Peyer's patch (tissue), 4 donors: ENCODE results near the gene PLCL1. TPM values are rescaled to one million over a fixed set of nuclear protein-coding genes. Genes with fewer than 3 reads are reported as not detected.
A peak's percentile ranks its signal among the peaks of the same experiment; 100 is the strongest.

ENCODE experiments used
- DNase-seq, 3 donors: peaks; one replicate each; pipeline ENCODE4 v3.0.0-alpha.2; 2017 to 2019
- H3K27ac ChIP-seq, 4 donors: fragments of 200-600 bp; sonication (generic); one replicate each; pipeline ENCODE4 v1.5.1; 2016 to 2019
- H3K27me3 ChIP-seq, 2 donors: fragments of 200-600 bp; sonication (generic); one replicate each; pipeline ENCODE4 v1.5.1; 2019
- H3K36me3 ChIP-seq, 3 donors: fragments of 200-600 bp; sonication (generic); one replicate each; pipeline ENCODE4 v1.5.1; 2016 to 2019
- H3K4me1 ChIP-seq, 4 donors: fragments of 200-600 bp; sonication (generic); one replicate each; pipeline ENCODE4 v1.5.1; 2016 to 2019
- H3K4me3 ChIP-seq, 4 donors: fragments of 200-600 bp; sonication (generic); 1 replicate in 3 of 4; 2 replicates in 1 of 4; pipeline ENCODE4 v1.5.1; 2016 to 2019; ENCODE audit warnings: mild to moderate bottlenecking in 1 of 4
- H3K9me3 ChIP-seq, 4 donors: fragments of 200-600 bp; sonication (generic); one replicate each; pipeline ENCODE4 v1.5.1; 2016 to 2019; ENCODE audit warnings: mild to moderate bottlenecking in 1 of 4
- CTCF ChIP-seq, 6 experiments: fragments of 450-650 bp in 4 of 6; fragments of 200-600 bp in 2 of 6; sonication (generic) in 1 of 6; IDR thresholded peaks; one replicate each; pipeline ENCODE4 v1.5.1; 2017 to 2019; ENCODE audit warnings: antibody characterized with exemption in 6 of 6, mild to moderate bottlenecking in 3 of 6, moderate library complexity in 1 of 6
- POLR2A ChIP-seq, 2 donors: fragments of 450-650 bp; IDR thresholded peaks; one replicate each; pipeline ENCODE4 v1.5.1; 2017; ENCODE audit warnings: antibody characterized with exemption in 2 of 2, mild to moderate bottlenecking in 2 of 2, moderate library complexity in 2 of 2
- total RNA-seq, 4 donors: library from RNA; depleted of rRNA; stranded (reverse); fragments of >200 nt; gene quantifications; one replicate each; pipeline ENCODE4 v1.1.0, GENCODE V29; 2016

The PLCL1 gene
- total RNA-seq, 4 donors from 2014 or later, result 1.9 to 5.8 (median 2.8) TPM; not detected in 1

- TF ChIP-seq POLR2A (IDR thresholded peaks at IDR 0.05) (no peak), CTCF (IDR thresholded peaks at IDR 0.05) (no peak)
- Histone ChIP-seq H3K9me3 (no peaks in the 10 kb centered on the region), H3K4me3 (no peak overlapping the region), H3K27ac (no peak overlapping the region), H3K27me3 (no peaks in the 10 kb centered on the region), H3K36me3 (no peaks in the 10 kb centered on the region), H3K4me1 (no peaks in the 10 kb centered on the region)
- DNase-seq, result no peak
These were observed 9.1 kb upstream of the PLCL1 start for GRCh38 chr2:197795277-197795676.

- Histone ChIP-seq H3K27ac (no peak overlapping the region), H3K4me3 (no peak overlapping the region), H3K9me3 (no peaks in the 10 kb centered on the region), H3K36me3 (no peaks in the 10 kb centered on the region), H3K4me1 (no peaks in the 10 kb centered on the region), H3K27me3 (no peaks in the 10 kb centered on the region)
- TF ChIP-seq CTCF (IDR thresholded peaks at IDR 0.05), result no peak
- TF ChIP-seq POLR2A (IDR thresholded peaks at IDR 0.05), result no peak
- no peak for DNase-seq
These were observed 6.2 kb upstream of the PLCL1 start for GRCh38 chr2:197798187-197798586.

- no peak for TF ChIP-seq POLR2A (IDR thresholded peaks at IDR 0.05)
- TF ChIP-seq CTCF (IDR thresholded peaks at IDR 0.05), result no peak
- Histone ChIP-seq H3K27me3 (no peaks in the 10 kb centered on the region), H3K4me1 (peaks cover 0 to 5% (median under 1%) of the 10 kb centered on the region in 4 donors), H3K4me3 (no peak overlapping the region), H3K9me3 (no peaks in the 10 kb centered on the region), H3K36me3 (no peaks in the 10 kb centered on the region), H3K27ac (no peak overlapping the region)
- DNase-seq, result no peak
These were observed 5.3 kb upstream of the PLCL1 start for GRCh38 chr2:197799068-197799467.

- H3K27me3 ChIP-seq, result no peaks in the 10 kb centered on the region
- no peaks in the 10 kb centered on the region for H3K9me3 ChIP-seq
- H3K4me3 ChIP-seq, result no peak overlapping the region
- H3K27ac ChIP-seq, result no peak overlapping the region
- H3K4me1 ChIP-seq, result peaks cover 0 to 8% (median 1%) of the 10 kb centered on the region in 4 donors
- H3K36me3 ChIP-seq, result no peaks in the 10 kb centered on the region
- no peak for DNase-seq
- no peak for TF ChIP-seq CTCF (IDR thresholded peaks at IDR 0.05)
- TF ChIP-seq POLR2A (IDR thresholded peaks at IDR 0.05), result no peak
These were observed 4.3 kb upstream of the PLCL1 start for GRCh38 chr2:197800091-197800490.

- TF ChIP-seq CTCF (IDR thresholded peaks at IDR 0.05) (no peak), POLR2A (IDR thresholded peaks at IDR 0.05) (no peak)
- no peak for DNase-seq
- Histone ChIP-seq H3K4me3 (no peak overlapping the region), H3K4me1 (peaks cover 0 to 8% (median 1%) of the 10 kb centered on the region in 4 donors), H3K36me3 (no peaks in the 10 kb centered on the region), H3K9me3 (no peaks in the 10 kb centered on the region), H3K27me3 (no peaks in the 10 kb centered on the region), H3K27ac (no peak overlapping the region)
These were observed 3.4 kb upstream of the PLCL1 start for GRCh38 chr2:197801033-197801432.

GRCh38 chr2:197803033-197803444 is 1.4 kb upstream of the PLCL1 start:
- no peak overlapping the region for H3K4me3 ChIP-seq
- TF ChIP-seq POLR2A (IDR thresholded peaks at IDR 0.05) (no peak), CTCF (IDR thresholded peaks at IDR 0.05) (peak; percentile 23 to 69 (median 56))
- H3K9me3 ChIP-seq, result no peaks in the 10 kb centered on the region
- H3K27ac ChIP-seq, result no peak overlapping the region
- no peak for DNase-seq
- H3K4me1 ChIP-seq, result peaks cover 0 to 8% (median 1%) of the 10 kb centered on the region in 4 donors
- H3K27me3 ChIP-seq, result no peaks in the 10 kb centered on the region
- H3K36me3 ChIP-seq, result no peaks in the 10 kb centered on the region
